H1 (cell line): ENCODE results near the gene MRPL55. TPM values are rescaled to one million over a fixed set of nuclear protein-coding genes. Genes with fewer than 3 reads are reported as not detected.

Experiments
- BRCA1 ChIP-seq: IDR thresholded peaks from 2 replicates; pipeline ENCODE4 v1.6.1; 2012; ENCODE audit warnings: low read depth, low read length, improper control_type of control experiment
- CHD7 ChIP-seq: fragments of 300-600 bp; sonication (generic); IDR thresholded peaks from 2 replicates; pipeline ENCODE4 v1.7.1; 2012; ENCODE audit warnings: low read length, moderate library complexity, mild to moderate bottlenecking, inconsistent platforms; ENCODE audit not compliant: insufficient replicate concordance
- CTBP2 ChIP-seq: IDR thresholded peaks from 2 replicates; pipeline ENCODE4 v1.7.0; 2011; ENCODE audit warnings: borderline replicate concordance, mild to moderate bottlenecking, moderate library complexity, mixed read lengths, low read length; ENCODE audit not compliant: insufficient read depth, insufficient read length
- EZH2 ChIP-seq: fragments of 200-600 bp; sonication (generic); IDR thresholded peaks from 2 replicates; pipeline ENCODE4 v1.7.1; 2012; ENCODE audit warnings: low read depth, mild to moderate bottlenecking, moderate library complexity, low read length, inconsistent platforms; ENCODE audit not compliant: severe bottlenecking
- JUND ChIP-seq: IDR thresholded peaks from 2 replicates; pipeline ENCODE4 v1.6.1; 2011; ENCODE audit warnings: mild to moderate bottlenecking, improper control_type of control experiment, low read length
- KDM4A ChIP-seq: IDR thresholded peaks from one replicate; pipeline ENCODE4 v1.7.1; 2012; ENCODE audit warnings: low read depth, mild to moderate bottlenecking, moderate library complexity, low read length, inconsistent platforms; ENCODE audit not compliant: severe bottlenecking
- RFX5 ChIP-seq: IDR thresholded peaks from 2 replicates; pipeline ENCODE4 v1.6.1; 2011; ENCODE audit warnings: low read depth, low read length, improper control_type of control experiment, borderline replicate concordance
- TAF1 ChIP-seq: IDR thresholded peaks from 2 replicates; pipeline ENCODE4 v1.6.1; 2011; ENCODE audit warnings: mild to moderate bottlenecking, low read depth, low read length
- polyA plus RNA-seq, 7 experiments: library from polyadenylated mRNA; depleted of rRNA in 3 of 7; stranded (reverse) in 5 of 7; unstranded in 2 of 7; fragments of >200 nt in 5 of 7; fragments of 200-250 nt in 2 of 7; gene quantifications; 1 replicate in 5 of 7; 2 replicates in 1 of 7; 4 replicates in 1 of 7; pipeline versions ENCODE4 v1.2.1 to v1.2.3, GENCODE V29; 2011 to 2013; ENCODE audit warnings: missing spikeins in 2 of 7, mixed read lengths in 2 of 7
- total RNA-seq: library from RNA; stranded (reverse); fragmentation: NEBNext Ultra II Directional; extraction: Animal tissue kit (Norgen Biotek cat#: 25700); gene quantifications from 2 replicates; pipeline ENCODE4 v1.2.1, GENCODE V29; 2021
- TF ChIP-seq, protein P1 (sequence below): IDR thresholded peaks from 2 replicates; pipeline ENCODE4 v1.6.1; 2011; ENCODE audit warnings: low read depth, mild to moderate bottlenecking, low read length; ENCODE audit not compliant: insufficient read depth

MRPL55 gene
- total and polyA plus RNA-seq, 2 of the 8 experiments (the other 6 are each of a cell fraction or from before 2014, with no cell fraction given) = 59.0 to 244 TPM

DNA sequence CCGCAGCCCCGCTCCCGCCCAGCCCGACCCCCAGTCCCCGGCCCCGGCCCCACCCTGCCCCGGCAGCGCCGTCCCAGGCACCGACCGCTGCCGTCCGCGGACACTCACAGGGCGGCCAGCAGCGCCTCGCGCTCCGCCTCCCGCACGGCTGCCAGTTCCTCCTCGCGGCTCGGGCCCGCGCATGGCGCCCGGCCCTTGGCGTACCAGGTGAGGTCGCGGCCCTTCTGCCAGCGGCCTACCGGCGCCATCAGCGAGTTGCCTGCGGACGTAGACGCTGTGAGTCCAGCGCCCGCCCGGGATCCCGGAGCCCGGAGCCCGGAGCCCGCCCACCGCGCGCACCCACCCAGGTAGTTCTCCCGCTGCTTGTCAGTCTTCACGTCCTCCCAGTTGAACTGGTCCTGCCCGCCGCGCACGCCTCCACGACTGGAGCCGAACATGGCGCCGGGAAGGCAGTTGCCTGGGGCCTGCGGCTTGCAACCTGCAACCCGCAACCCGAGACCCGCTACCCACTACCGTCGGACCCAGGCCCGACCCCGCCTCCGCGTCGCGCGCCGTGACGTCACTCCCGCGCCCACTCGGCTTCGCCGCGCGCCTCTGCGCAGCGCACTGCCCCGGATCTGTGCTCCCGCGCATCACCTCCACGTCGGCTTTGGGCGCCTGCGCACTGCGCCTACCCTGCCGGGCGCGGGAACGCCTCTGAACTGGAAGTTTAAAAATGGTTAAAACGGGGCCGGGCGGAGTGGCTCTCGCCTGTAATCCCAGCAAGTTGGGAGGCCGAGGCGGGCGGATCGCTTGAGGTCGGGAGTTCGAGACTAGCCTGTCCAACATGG, 6.1 kb downstream of the MRPL55 start, which contains the start of gene C1orf35 (continued):
- TF ChIP-seq JUND = peak; percentile 67; the same call in 1 of the 2 replicates
- no peak for TF ChIP-seq CTBP2
- 0 out of 2 replicates have a peak, but pooled peaks have one; percentile 9 for TF ChIP-seq BRCA1
- no peak for TF ChIP-seq RFX5
- TF ChIP-seq CHD7 = no peak
- TF ChIP-seq KDM4A = peak; percentile 100
- no peak for TF ChIP-seq EZH2
- TF ChIP-seq, protein P1, sequence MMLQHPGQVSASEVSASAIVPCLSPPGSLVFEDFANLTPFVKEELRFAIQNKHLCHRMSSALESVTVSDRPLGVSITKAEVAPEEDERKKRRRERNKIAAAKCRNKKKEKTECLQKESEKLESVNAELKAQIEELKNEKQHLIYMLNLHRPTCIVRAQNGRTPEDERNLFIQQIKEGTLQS = peak; percentile 96
- TF ChIP-seq TAF1 = peak; percentile 80
